Memory B cell (primary cell): ENCODE data around the gene ZNF398.

Experiments
- ATAC-seq: fragments of 150-1000 bp; cut with Tn5 transposase; 2 replicates; pipeline ENCODE4 v1.10.0; 2021; ENCODE audit warnings: low read depth, mild to moderate bottlenecking, moderate library complexity
- DNase-seq, 2 donors: peaks; one replicate each; pipeline ENCODE4 v3.0.0; 2022; ENCODE audit warnings: low spot score in 2 of 2
- H3K27ac Mint-ChIP-seq: one replicate; pipeline ENCODE4 v1.8.0; 2022; ENCODE audit warnings: mild to moderate bottlenecking, moderate library complexity, mixed read lengths
- H3K27me3 Mint-ChIP-seq: one replicate; pipeline ENCODE4 v1.8.0; 2022; ENCODE audit warnings: mixed read lengths
- H3K36me3 Mint-ChIP-seq: one replicate; pipeline ENCODE4 v1.8.0; 2022; ENCODE audit warnings: mild to moderate bottlenecking, mixed read lengths
- H3K4me1 Mint-ChIP-seq: one replicate; pipeline ENCODE4 v1.8.0; 2022; ENCODE audit warnings: mixed read lengths
- H3K4me3 Mint-ChIP-seq: one replicate; pipeline ENCODE4 v1.8.0; 2022; ENCODE audit warnings: mild to moderate bottlenecking, moderate library complexity, mixed read lengths
- H3K9me3 Mint-ChIP-seq: one replicate; pipeline ENCODE4 v1.8.0; 2022; ENCODE audit warnings: mixed read lengths

The ZNF398 gene

DNA sequence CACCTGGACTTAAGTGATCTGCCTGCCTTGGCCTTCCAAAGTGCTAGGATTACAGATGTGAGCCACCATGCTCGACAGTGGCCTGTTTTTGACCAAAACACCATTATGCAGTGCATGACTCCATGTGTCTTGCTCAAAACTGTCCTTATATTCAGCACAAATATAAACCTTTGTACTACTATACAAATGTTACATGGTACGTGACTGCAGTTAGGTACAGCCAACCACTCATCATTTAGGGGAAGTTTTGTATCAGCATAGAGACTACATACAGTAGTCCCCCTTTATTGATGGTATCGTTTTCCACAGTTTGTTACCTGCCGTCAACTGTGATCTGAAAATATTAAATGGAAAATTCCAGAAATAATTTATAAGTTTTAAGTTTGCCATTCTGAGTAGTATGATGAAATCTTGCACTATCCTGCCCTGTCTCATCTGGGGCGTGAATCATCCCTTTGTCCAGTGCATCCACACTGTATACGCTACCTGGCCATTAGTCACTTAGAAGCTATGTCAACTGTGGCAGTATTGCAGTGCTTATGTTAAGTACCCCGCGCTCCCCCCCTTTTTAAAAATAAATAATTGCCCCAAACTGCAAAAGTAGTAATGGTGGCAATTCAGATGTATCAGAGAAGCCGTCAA lies 24.8 kb downstream of the ZNF398 start:
- ATAC-seq: no peak
- Mint-ChIP-seq H3K9me3 (no peaks in the 10 kb centered on the region), H3K36me3 (peaks cover 12% of the 10 kb centered on the region), H3K4me1 (no peaks in the 10 kb centered on the region), H3K4me3 (no peak overlapping the region), H3K27ac (no peak overlapping the region), H3K27me3 (no peaks in the 10 kb centered on the region)
- DNase-seq: no peak

DNA sequence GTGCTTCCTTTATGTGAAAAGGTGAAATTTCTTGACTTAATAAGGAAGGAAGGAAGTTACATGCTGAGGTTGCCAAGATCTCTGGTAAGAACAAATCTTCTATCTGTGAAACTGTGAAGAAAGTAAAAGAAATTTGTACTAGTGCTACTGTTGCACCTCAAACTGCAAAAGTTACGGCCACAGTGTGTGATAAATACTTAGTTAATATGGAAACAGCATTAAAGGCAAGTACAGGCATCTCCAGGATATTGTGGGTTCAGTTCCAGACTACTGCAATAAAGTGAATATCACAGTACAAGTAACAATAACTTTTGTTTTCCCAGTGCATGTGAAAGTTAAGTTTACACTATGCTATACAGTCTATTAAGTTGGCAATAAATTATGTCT lies 25.3 kb downstream of the ZNF398 start:
- no peaks in the 10 kb centered on the region for H3K4me1 Mint-ChIP-seq
- H3K9me3 Mint-ChIP-seq: no peaks in the 10 kb centered on the region
- H3K27me3 Mint-ChIP-seq: no peaks in the 10 kb centered on the region
- DNase-seq (no peak), ATAC-seq (no peak)
- H3K27ac Mint-ChIP-seq: no peak overlapping the region
- no peak overlapping the region for H3K4me3 Mint-ChIP-seq
- H3K36me3 Mint-ChIP-seq: peaks cover 14% of the 10 kb centered on the region

DNA sequence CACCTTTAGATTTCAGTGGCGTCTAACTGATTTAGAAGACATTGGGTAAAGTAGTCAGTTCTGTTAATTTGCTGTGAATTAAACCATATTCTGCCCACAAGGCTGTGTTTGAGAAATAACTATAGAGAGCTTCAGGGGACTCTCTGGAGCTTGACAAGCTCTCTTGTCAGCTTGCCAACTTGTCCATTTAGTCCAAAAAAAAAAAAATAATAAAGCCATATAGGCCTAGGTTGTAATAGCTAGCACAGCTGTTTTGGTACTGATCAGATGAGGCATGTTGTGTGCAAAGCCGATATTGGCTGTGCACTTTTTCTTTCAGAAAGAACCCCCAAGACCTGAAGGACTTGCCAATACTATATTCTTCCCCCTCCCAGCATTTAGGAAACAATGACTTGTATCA lies 27.9 kb downstream of the ZNF398 start:
- ATAC-seq: no peak
- DNase-seq: no peak
- no peaks in the 10 kb centered on the region for H3K27me3 Mint-ChIP-seq
- H3K9me3 Mint-ChIP-seq: no peaks in the 10 kb centered on the region
- no peak overlapping the region for H3K4me3 Mint-ChIP-seq
- peaks cover 23% of the 10 kb centered on the region for H3K36me3 Mint-ChIP-seq
- no peak overlapping the region for H3K27ac Mint-ChIP-seq
- no peaks in the 10 kb centered on the region for H3K4me1 Mint-ChIP-seq

DNA sequence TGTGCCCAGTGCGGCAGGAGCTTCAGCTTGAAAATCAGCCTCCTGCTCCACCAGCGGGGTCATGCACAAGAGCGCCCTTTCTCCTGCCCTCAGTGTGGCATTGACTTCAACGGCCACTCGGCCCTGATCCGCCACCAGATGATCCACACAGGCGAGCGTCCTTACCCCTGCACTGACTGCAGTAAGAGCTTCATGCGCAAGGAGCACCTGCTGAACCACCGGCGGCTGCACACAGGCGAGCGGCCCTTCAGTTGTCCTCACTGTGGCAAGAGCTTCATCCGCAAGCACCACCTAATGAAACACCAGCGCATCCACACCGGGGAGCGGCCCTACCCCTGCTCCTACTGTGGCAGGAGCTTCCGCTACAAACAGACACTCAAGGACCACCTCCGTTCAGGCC lies 32.0 kb downstream of the ZNF398 start:
- Mint-ChIP-seq H3K9me3 (no peaks in the 10 kb centered on the region), H3K4me1 (no peaks in the 10 kb centered on the region), H3K4me3 (no peak overlapping the region), H3K36me3 (peaks cover 21% of the 10 kb centered on the region), H3K27me3 (no peaks in the 10 kb centered on the region), H3K27ac (no peak overlapping the region)
- ATAC-seq: no peak
- DNase-seq: no peak

DNA sequence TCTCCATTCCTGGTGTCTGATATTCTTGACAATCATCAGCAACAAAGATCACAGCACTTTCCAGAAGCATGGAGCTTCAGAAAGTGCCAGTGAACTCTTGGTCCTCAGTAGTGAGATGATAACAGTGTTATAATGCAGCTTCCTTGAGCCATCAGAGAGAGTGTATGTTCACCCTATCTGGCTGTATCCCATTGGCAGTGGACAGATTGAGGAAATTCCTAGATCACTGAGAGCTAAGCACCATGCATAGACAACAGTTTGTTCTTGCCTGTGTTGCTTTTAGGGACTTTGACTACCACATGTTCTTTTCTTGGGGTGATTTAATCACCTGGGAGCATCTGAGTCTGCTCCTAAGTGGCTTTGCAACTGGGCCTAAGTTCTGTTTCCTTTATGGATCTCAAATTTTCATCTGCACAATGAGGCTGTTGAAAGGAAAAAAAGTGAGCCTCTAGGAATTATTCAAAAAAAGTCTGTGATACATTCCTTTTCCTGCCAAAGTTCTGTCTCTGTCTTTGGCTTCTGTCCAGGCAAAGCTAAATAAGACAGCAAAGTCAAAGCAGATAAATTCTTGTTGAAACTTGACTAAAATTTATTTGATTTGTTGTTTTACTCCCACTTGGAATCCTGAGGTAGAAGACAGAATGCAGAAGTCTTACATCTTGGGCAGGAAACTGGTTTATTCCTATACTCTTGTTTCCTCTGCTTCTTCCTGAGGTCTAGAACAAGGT lies 33.6 kb downstream of the ZNF398 start:
- Mint-ChIP-seq H3K36me3 (peaks cover 21% of the 10 kb centered on the region), H3K4me1 (no peaks in the 10 kb centered on the region), H3K27me3 (no peaks in the 10 kb centered on the region), H3K27ac (no peak overlapping the region), H3K4me3 (no peak overlapping the region), H3K9me3 (no peaks in the 10 kb centered on the region)
- no peak for ATAC-seq
- DNase-seq: no peak

DNA sequence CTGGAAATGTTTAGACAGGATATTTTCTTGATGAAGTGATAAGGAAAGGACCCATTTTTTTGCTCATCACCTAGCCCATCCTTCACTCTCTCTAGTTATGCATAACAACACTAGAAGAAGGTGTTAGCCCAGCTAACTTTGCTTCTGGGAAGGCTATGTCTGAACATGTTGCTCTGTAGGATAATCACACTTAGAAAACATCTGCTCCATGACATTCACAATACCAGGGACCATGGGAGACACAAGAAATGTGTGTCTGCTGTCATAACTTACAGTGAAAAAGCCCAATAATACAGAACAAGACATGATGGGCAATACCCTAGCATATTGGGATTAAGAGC lies 34.2 kb downstream of the ZNF398 start:
- ATAC-seq (no peak), DNase-seq (no peak)
- Mint-ChIP-seq H3K4me3 (no peak overlapping the region), H3K9me3 (no peaks in the 10 kb centered on the region), H3K4me1 (no peaks in the 10 kb centered on the region), H3K27ac (peak overlapping the region; percentile 38), H3K27me3 (no peaks in the 10 kb centered on the region), H3K36me3 (peaks cover 20% of the 10 kb centered on the region)

DNA sequence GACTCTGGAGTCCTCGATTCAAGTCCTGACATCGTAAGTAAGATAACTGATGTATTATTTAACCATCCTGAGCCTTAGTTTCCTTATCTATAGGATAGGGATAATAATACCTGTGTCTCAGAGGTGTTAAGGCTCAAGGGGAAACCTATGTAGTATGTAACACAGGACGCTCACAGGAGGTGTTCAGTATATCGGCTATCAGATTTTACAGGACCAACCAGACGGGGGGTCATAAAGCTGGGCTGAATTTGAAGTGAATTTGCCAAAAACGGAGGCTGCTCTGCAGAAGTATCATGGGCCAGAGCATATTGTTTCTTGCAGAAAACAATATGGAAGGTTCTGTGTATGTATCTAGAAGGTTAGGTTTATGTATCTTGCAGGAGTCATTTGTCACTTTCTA lies 37.0 kb downstream of the ZNF398 start:
- DNase-seq (no peak), ATAC-seq (no peak)
- peaks cover 6% of the 10 kb centered on the region for H3K36me3 Mint-ChIP-seq
- H3K4me3 Mint-ChIP-seq: no peak overlapping the region
- H3K27ac Mint-ChIP-seq: no peak overlapping the region
- H3K27me3 Mint-ChIP-seq: no peaks in the 10 kb centered on the region
- H3K4me1 Mint-ChIP-seq: no peaks in the 10 kb centered on the region
- no peaks in the 10 kb centered on the region for H3K9me3 Mint-ChIP-seq

DNA sequence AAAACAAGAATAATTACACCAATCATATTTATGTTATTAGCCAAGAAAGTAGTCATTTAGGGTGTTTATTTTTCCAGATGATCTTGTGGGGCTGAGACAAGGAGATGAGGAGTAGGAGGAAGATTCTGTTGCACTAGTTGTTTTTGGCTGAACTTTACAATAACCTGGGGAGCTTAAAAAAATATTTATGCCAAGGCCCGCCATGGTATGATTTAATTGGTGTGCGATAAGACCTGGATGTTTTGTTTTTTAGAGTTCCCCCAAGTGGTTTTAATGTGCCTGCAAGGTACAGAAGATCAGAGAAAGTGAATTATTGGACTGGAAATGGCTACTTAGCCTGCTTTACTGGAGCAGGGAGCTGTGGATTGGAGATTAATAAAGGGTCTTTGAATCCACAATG lies 41.0 kb downstream of the ZNF398 start:
- DNase-seq: no peak
- Mint-ChIP-seq H3K27ac (no peak overlapping the region), H3K36me3 (no peaks in the 10 kb centered on the region), H3K9me3 (no peaks in the 10 kb centered on the region), H3K4me3 (no peak overlapping the region), H3K27me3 (no peaks in the 10 kb centered on the region), H3K4me1 (peaks cover 4% of the 10 kb centered on the region)
- no peak for ATAC-seq

DNA sequence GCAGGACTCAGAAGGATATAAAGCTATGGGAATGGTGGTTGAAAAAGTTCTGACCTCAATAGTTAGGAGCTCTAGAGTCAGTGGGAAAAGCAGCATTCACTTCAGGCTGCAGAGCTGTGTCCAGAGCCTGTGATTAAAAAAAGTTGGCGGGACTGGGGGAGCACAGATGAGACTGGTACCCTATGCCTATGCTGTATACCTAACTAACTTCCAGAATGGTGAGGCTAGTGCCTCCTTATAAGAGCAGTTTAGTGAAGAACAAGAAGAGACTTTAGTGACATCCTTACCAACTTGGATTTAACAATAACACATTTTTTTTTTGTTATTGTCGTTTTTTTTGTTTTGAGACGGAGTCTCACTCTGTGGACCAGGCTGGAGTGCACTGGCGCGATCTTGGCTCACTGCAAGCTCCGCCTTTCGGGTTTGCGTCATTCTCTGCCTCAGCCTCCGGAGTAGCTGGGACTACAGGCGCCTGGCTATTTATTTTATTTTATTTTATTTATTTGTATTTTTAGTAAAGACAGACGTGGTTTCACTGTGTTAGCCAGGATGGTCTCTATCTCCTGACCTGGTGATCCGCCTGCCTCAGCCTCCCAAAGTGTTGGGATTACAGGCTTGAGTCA lies 41.5 kb downstream of the ZNF398 start:
- Mint-ChIP-seq H3K27ac (no peak overlapping the region), H3K27me3 (no peaks in the 10 kb centered on the region), H3K36me3 (no peaks in the 10 kb centered on the region), H3K4me1 (peaks cover 4% of the 10 kb centered on the region), H3K4me3 (no peak overlapping the region), H3K9me3 (no peaks in the 10 kb centered on the region)
- ATAC-seq (no peak), DNase-seq (no peak)

DNA sequence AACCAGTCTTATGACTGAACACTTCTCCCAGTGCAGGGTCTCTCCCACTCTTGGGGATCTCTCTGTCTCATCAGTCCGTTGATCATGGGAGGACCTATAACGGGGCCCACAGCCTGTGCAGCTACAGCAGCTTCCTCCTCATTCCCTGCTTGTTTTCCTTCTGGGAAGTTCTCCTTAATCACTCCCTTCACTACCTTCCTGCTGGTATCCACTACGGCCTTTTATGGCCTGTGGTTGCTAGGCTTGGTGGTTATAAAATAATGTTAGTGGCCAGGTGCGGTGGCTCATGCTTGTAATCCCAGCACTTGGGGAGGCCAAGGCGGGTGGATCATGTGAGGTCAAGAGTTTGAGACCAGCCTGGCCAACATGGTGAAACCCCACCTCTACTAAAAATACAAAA lies 44.6 kb downstream of the ZNF398 start:
- Mint-ChIP-seq H3K4me1 (peaks cover 9% of the 10 kb centered on the region), H3K4me3 (peak overlapping the region; percentile 82), H3K27ac (no peak overlapping the region), H3K36me3 (no peaks in the 10 kb centered on the region), H3K27me3 (no peaks in the 10 kb centered on the region), H3K9me3 (no peaks in the 10 kb centered on the region)
- no peak for DNase-seq
- ATAC-seq: no peak

DNA sequence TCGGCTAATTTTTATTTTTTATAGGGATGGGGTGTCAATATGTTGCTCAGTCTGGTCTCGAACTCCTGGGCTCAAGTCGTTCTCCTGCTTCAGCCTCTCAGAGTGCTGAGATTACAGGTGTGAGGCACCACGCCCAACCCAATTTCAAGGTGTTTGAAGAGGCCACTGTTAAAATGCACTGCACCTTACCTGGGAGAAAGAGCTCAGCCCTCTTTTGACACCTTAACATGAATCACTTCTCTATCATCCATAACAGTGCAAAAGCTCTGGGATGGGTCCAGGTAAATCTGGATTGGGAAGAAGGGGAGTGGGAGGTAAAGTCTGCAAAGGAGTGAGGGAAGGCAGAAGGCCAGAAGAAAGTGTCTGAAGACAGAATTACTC lies 47.5 kb downstream of the ZNF398 start:
- Mint-ChIP-seq H3K4me3 (peak overlapping the region; percentile 84), H3K27ac (no peak overlapping the region), H3K9me3 (no peaks in the 10 kb centered on the region), H3K36me3 (peaks cover 14% of the 10 kb centered on the region), H3K4me1 (peaks cover 12% of the 10 kb centered on the region), H3K27me3 (no peaks in the 10 kb centered on the region)
- no peak for DNase-seq
- ATAC-seq: no peak

DNA sequence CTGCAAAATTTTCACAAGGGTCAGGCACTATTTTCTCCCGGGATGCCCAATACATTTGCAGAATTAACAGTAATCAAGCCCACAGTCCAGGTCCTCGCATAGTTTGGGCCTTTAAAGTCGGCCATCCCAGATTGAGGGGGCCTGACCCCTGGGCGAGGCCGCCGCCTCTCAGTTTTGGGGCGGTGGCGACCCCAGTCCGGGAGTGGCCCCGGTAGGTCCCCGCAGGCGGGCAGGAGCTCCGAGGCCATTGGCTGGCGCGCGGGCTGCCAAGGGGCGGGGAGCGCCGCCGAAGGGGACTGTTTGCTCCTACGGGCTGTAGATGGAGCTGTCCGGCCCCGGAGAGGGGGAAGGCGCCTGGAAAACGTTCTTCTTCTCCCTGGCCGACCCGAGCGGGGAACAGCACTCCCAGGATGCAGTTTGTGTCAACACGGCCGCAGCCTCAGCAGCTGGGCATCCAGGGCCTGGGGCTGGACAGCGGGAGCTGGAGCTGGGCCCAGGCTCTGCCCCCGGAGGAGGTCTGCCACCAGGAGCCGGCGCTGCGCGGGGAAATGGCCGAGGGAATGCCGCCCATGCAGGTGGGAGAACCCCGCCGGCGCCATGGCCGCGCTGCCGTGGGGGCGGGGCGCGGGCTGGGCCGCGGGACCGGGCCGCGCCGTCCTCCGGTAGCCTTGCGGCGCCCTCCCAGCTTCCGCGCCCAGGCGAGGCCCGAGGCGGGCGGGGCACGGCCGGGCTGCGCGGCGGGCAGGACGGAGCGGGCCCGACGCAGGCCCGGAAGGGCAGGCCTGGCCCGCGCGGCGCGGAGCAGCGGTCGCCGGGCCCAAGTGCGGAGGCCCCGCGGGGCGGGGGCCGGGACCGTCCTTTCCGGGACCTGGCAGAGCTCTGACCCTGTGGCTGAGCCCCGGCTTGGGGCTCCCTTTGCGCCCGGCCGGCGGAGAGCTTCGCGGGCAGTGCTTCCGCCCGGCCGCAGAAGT lies 48.2 kb downstream of the ZNF398 start, which contains the start of gene ZNF282:
TSS of gene ZNF282 (plus strand) at position 367 of the 971 bp plus-strand sequence. CDS start at position 411, 44 bp downstream.
- ATAC-seq (peak; percentile 87), DNase-seq (peak; percentile 46 to 64)
- H3K36me3 Mint-ChIP-seq: peaks cover 18% of the 10 kb centered on the region
- H3K9me3 Mint-ChIP-seq: no peaks in the 10 kb centered on the region
- no peaks in the 10 kb centered on the region for H3K27me3 Mint-ChIP-seq
- H3K4me1 Mint-ChIP-seq: peaks cover 10% of the 10 kb centered on the region
- peak within 1 kb of the TSS; percentile 78 for H3K27ac Mint-ChIP-seq
- H3K4me3 Mint-ChIP-seq: peak within 1 kb of the TSS; percentile 87

DNA sequence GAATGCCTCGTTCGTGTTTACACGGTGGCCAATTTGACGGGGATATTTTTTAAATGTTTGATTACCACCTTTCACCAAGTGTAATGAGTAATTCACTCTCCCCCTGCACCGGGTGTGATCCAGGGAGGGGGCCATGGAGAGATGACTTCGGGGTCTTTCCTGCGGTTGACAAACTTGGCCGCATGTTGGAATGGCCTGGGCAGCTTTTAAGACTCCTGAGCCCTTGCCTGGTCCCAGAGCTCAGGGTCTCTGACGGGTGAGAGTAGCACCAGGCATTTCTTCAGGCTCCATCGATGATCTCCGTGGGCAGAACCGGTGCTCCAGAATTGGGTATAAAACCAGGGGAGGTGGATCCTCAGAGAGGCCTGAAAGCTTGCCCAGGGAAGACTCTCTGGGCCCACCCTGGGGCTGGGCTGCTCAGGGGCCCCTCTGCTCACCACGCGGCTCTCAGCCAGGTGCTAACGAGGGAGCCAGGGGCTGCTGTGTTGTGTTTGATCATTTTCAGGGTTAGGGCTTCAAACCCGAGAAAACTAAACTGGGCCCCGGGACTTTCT lies 49.0 kb downstream of the ZNF398 start:
- no peaks in the 10 kb centered on the region for H3K9me3 Mint-ChIP-seq
- peak overlapping the region; percentile 78 for H3K27ac Mint-ChIP-seq
- H3K36me3 Mint-ChIP-seq: peaks cover 23% of the 10 kb centered on the region
- peaks cover 10% of the 10 kb centered on the region for H3K4me1 Mint-ChIP-seq
- DNase-seq (peak in 1 of 2 donors; percentile 21), ATAC-seq (peak; percentile 4)
- H3K27me3 Mint-ChIP-seq: no peaks in the 10 kb centered on the region
- H3K4me3 Mint-ChIP-seq: peak overlapping the region; percentile 87
